ENCODE data around the gene SCG2.
"Not testable (repeated sequence)": the region's sequence is repeated elsewhere in the genome, so short reads cannot be mapped to it uniquely, and the experiment has no call there.

The SCG2 gene

GRCh38 chr2:223611061-223611460, 8.9 kb upstream of the SCG2 start:
- no peak for DNase-seq

GRCh38 chr2:223607476-223607875, 5.3 kb upstream of the SCG2 start:
- no peak for DNase-seq

- no peak for DNase-seq
These were observed 4.8 kb upstream of the SCG2 start for GRCh38 chr2:223606946-223607345.

- no peak for DNase-seq
These were observed 2.1 kb upstream of the SCG2 start for GRCh38 chr2:223604231-223604630.

GRCh38 chr2:223602972-223603371, 811 bp upstream of the SCG2 start:
- no peak for DNase-seq

- DNase-seq, result no peak
These were observed 1.1 kb downstream of the SCG2 start for GRCh38 chr2:223601018-223601417.

GRCh38 chr2:223599640-223600380, 2.4 kb downstream of the SCG2 start:
- peak; percentile 40 for DNase-seq

- DNase-seq, result peak; percentile 89
These were observed 3.0 kb downstream of the SCG2 start for GRCh38 chr2:223598994-223599639.

- peak; percentile 83 for DNase-seq
These were observed 5.1 kb downstream of the SCG2 start for GRCh38 chr2:223597076-223597475.

GRCh38 chr2:223596208-223596607, 6.0 kb downstream of the SCG2 start:
- no peak for DNase-seq

- no peak for DNase-seq
These were observed 7.3 kb downstream of the SCG2 start for GRCh38 chr2:223594831-223595230.

GRCh38 chr2:223594259-223594658, 7.9 kb downstream of the SCG2 start:
- no peak for DNase-seq

GRCh38 chr2:223592689-223593088, 9.5 kb downstream of the SCG2 start:
- DNase-seq, result not testable (repeated sequence)

GRCh38 chr2:223591596-223591995, 10.6 kb downstream of the SCG2 start:
- DNase-seq, result peak; percentile 27

GRCh38 chr2:223590964-223591363, 11.2 kb downstream of the SCG2 start:
- DNase-seq, result peak; percentile 70

GRCh38 chr2:223589901-223590300, 12.3 kb downstream of the SCG2 start:
- DNase-seq, result no peak

GRCh38 chr2:223588251-223588650, 13.9 kb downstream of the SCG2 start:
- peak; percentile 33 for DNase-seq

- DNase-seq, result peak; percentile 23
These were observed 14.9 kb downstream of the SCG2 start for GRCh38 chr2:223587301-223587700.

GRCh38 chr2:223586261-223586660, 15.9 kb downstream of the SCG2 start:
- DNase-seq, result peak; percentile 60

GRCh38 chr2:223585666-223586065, 16.5 kb downstream of the SCG2 start:
- peak; percentile 41 for DNase-seq

GRCh38 chr2:223582001-223582400, 20.2 kb downstream of the SCG2 start:
- DNase-seq, result no peak

GRCh38 chr2:223580951-223581350, 21.2 kb downstream of the SCG2 start:
- DNase-seq, result peak; percentile 89

- DNase-seq, result no peak
These were observed 23.3 kb downstream of the SCG2 start for GRCh38 chr2:223578846-223579245.

- peak; percentile 94 for DNase-seq
These were observed 25.3 kb downstream of the SCG2 start for GRCh38 chr2:223576873-223577272.
